ENCODE data around the gene TAF10.

DNA sequence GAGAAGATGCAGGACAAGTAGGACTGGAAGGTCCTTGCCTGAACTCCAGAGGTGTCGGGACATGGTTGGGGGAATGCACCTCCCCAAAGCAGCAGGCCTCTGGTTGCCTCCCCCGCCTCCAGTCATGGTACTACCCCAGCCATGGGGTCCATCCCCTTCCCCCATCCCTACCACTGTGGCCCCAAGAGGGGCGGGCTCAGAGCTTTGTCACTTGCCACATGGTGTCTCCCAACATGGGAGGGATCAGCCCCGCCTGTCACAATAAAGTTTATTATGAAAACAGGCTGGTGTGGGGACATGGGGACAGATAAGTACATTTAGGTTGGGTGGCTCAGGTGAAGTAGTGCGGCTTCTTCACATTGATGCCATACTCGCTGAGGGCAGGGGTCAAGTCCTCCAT, 1.4 kb downstream of the TAF10 start:
- TF ChIP-seq, protein P1, sequence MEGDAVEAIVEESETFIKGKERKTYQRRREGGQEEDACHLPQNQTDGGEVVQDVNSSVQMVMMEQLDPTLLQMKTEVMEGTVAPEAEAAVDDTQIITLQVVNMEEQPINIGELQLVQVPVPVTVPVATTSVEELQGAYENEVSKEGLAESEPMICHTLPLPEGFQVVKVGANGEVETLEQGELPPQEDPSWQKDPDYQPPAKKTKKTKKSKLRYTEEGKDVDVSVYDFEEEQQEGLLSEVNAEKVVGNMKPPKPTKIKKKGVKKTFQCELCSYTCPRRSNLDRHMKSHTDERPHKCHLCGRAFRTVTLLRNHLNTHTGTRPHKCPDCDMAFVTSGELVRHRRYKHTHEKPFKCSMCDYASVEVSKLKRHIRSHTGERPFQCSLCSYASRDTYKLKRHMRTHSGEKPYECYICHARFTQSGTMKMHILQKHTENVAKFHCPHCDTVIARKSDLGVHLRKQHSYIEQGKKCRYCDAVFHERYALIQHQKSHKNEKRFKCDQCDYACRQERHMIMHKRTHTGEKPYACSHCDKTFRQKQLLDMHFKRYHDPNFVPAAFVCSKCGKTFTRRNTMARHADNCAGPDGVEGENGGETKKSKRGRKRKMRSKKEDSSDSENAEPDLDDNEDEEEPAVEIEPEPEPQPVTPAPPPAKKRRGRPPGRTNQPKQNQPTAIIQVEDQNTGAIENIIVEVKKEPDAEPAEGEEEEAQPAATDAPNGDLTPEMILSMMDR (conservative IDR thresholded peaks at IDR 0.05): no peak
- TF ChIP-seq ZFX (IDR thresholded peaks at IDR 0.05): no peak

Data from C4-2B (cell line).